ENCODE data around the gene MIER2.

The MIER2 gene

DNA sequence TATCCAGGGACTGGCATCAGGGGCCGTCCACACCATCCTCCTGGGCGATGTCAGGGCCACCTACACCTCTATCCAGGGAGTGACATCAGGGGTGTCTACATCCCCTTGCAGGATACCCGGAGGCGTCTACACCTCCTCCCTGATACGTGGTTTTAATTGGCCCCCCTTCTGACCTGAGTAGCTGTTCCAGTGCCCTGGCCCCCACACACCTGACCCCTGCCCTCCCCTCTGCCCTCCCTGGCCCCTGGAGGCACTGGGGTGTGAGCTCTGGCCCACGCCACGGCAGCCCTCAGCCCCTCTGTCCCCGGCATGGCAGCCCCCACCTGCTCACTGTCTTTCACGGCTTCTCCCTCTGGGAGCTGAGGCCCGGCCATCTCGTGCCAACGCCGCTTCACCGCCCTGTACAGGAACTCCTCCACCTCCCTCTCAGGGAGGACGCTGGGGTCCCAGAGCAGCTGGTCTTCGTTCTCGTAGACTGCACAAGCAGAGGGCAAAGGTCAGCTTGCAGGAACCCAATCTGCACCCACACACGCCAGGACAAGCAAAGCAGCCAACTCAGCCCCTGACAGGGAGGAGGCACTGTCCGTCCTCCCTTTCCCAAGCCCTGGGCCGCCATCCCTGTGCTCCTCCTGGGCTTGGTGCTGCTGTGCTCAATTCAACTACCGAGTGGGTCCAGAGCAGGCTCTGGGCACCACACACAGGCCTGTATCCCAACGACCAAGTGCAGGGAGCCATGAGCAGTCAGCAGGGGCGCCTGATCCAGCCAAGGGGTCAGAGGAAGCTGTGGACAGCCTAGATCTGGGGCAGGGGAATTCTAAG is 31.2 kb downstream of the MIER2 start:
- H3K4me1 ChIP-seq (ENCODE audit: insufficient read depth, low read length), result no peaks in the 10 kb centered on the region
- H3K9me3 ChIP-seq (ENCODE audit: insufficient read depth, low read length, severe bottlenecking), result no peaks in the 10 kb centered on the region
- H3K79me2 ChIP-seq (ENCODE audit: insufficient read depth, low read length), result peaks cover 13% of the 10 kb centered on the region
- peaks cover 34% of the 10 kb centered on the region for H4K20me1 ChIP-seq (ENCODE audit: insufficient read depth, low read length)
- no peaks in the 10 kb centered on the region for H3K27me3 ChIP-seq (ENCODE audit: insufficient read depth, low read length, poor library complexity)
- no peak overlapping the region for H3K4me2 ChIP-seq (ENCODE audit: insufficient read depth, low read length)
- peaks cover 78% of the 10 kb centered on the region for H3K36me3 ChIP-seq (ENCODE audit: insufficient read depth, low read length)
- no peak overlapping the region for H3K27ac ChIP-seq (ENCODE audit: low read length)
- no peak overlapping the region for H3K4me3 ChIP-seq (ENCODE audit: low read depth in 1 of 2, low read length in 2 of 2)
- DNase-seq (no peak), ATAC-seq (ENCODE audit: insufficient read depth, low read depth) (no peak)
- H2AFZ ChIP-seq (ENCODE audit: low read depth, low read length), result no peak overlapping the region
- TF ChIP-seq, protein P1, sequence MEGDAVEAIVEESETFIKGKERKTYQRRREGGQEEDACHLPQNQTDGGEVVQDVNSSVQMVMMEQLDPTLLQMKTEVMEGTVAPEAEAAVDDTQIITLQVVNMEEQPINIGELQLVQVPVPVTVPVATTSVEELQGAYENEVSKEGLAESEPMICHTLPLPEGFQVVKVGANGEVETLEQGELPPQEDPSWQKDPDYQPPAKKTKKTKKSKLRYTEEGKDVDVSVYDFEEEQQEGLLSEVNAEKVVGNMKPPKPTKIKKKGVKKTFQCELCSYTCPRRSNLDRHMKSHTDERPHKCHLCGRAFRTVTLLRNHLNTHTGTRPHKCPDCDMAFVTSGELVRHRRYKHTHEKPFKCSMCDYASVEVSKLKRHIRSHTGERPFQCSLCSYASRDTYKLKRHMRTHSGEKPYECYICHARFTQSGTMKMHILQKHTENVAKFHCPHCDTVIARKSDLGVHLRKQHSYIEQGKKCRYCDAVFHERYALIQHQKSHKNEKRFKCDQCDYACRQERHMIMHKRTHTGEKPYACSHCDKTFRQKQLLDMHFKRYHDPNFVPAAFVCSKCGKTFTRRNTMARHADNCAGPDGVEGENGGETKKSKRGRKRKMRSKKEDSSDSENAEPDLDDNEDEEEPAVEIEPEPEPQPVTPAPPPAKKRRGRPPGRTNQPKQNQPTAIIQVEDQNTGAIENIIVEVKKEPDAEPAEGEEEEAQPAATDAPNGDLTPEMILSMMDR (IDR thresholded peaks at IDR 0.05; ENCODE audit: borderline replicate concordance, extremely low read depth, low read length, poor library complexity, severe bottlenecking), result no peak
- TF ChIP-seq EZH2 (IDR thresholded peaks at IDR 0.05; ENCODE audit: borderline replicate concordance, low read depth, low read length, severe bottlenecking), result no peak
- H3K9ac ChIP-seq (ENCODE audit: low read depth, low read length), result no peak overlapping the region

DNA sequence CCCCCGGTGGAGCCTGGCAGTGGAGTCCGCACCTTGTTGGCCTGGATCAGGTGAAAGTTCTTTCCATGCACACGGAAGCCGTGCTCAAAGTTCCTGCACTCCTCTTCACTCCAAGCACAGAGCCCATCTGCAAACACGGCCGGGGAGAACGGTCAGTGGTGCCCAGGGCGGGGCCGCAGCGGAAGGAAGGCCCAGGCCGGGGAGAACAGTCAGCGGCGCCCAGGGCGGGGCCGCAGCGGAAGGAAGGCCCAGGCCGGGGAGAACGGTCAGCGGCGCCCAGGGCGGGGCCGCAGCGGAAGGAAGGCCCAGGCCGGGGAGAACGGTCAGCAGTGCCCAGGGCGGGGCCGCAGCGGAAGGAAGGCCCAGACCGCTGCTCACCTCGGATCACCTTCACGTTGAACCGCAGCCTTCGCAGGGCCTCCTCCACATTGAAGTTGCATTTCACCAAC is 32.8 kb downstream of the MIER2 start:
- Histone ChIP-seq H2AFZ (ENCODE audit: low read depth, low read length) (no peak overlapping the region), H3K4me3 (ENCODE audit: low read depth in 1 of 2, low read length in 2 of 2) (no peak overlapping the region), H3K4me1 (ENCODE audit: insufficient read depth, low read length) (no peaks in the 10 kb centered on the region), H3K4me2 (ENCODE audit: insufficient read depth, low read length) (no peak overlapping the region), H3K27me3 (ENCODE audit: insufficient read depth, low read length, poor library complexity) (no peaks in the 10 kb centered on the region), H3K79me2 (ENCODE audit: insufficient read depth, low read length) (peaks cover 8% of the 10 kb centered on the region), H3K27ac (ENCODE audit: low read length) (no peak overlapping the region), H3K36me3 (ENCODE audit: insufficient read depth, low read length) (peaks cover 88% of the 10 kb centered on the region), H3K9ac (ENCODE audit: low read depth, low read length) (no peak overlapping the region), H4K20me1 (ENCODE audit: insufficient read depth, low read length) (peaks cover 36% of the 10 kb centered on the region), H3K9me3 (ENCODE audit: insufficient read depth, low read length, severe bottlenecking) (no peaks in the 10 kb centered on the region)
- DNase-seq, result no peak
- TF ChIP-seq, protein P1 (IDR thresholded peaks at IDR 0.05; ENCODE audit: borderline replicate concordance, extremely low read depth, low read length, poor library complexity, severe bottlenecking), result no peak
- TF ChIP-seq EZH2 (IDR thresholded peaks at IDR 0.05; ENCODE audit: borderline replicate concordance, low read depth, low read length, severe bottlenecking), result no peak
- ATAC-seq (ENCODE audit: insufficient read depth, low read depth), result no peak

DNA sequence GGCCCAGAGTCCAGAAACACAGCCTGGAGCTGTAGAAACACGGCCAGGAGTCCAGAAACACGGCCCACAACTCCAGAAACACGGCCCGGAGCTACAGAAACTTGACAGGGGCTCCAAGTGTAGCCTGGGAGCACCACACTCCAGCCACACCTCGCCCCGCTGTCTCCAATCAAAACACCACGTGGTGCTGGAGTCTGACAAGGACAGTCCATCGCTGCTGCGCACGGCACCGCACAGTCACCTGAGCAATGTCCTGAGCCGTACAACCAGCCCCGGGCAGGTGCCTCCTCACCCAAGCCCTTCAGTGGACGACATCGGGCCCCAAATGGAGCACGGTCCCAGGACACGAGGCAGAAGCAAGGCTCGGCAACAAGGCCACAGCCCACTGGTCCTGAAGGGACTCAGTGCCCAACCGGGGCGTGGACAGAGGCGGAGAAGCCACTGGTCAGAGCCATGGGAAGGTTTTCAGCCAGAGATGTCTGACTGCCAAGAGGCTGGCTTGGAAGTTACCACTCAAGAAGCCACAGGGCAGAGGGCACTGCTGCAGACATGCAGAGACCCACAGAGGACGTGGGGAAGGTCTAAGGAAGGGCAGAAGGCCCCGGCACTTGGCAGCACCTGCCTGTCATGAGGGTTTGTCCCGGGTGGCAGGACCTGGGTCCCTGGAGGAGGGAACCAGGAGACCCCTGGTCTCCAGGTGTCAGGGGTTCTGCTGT is 33.7 kb downstream of the MIER2 start:
- H3K36me3 ChIP-seq (ENCODE audit: insufficient read depth, low read length), result peaks cover 90% of the 10 kb centered on the region
- H4K20me1 ChIP-seq (ENCODE audit: insufficient read depth, low read length), result peaks cover 36% of the 10 kb centered on the region
- H2AFZ ChIP-seq (ENCODE audit: low read depth, low read length), result no peak overlapping the region
- H3K27me3 ChIP-seq (ENCODE audit: insufficient read depth, low read length, poor library complexity), result no peaks in the 10 kb centered on the region
- TF ChIP-seq, protein P1 (IDR thresholded peaks at IDR 0.05; ENCODE audit: borderline replicate concordance, extremely low read depth, low read length, poor library complexity, severe bottlenecking), result no peak
- TF ChIP-seq EZH2 (IDR thresholded peaks at IDR 0.05; ENCODE audit: borderline replicate concordance, low read depth, low read length, severe bottlenecking), result no peak
- no peak overlapping the region for H3K4me3 ChIP-seq (ENCODE audit: low read depth in 1 of 2, low read length in 2 of 2)
- DNase-seq, result no peak
- peaks cover 8% of the 10 kb centered on the region for H3K79me2 ChIP-seq (ENCODE audit: insufficient read depth, low read length)
- H3K27ac ChIP-seq (ENCODE audit: low read length), result no peak overlapping the region
- no peak for ATAC-seq (ENCODE audit: insufficient read depth, low read depth)
- no peaks in the 10 kb centered on the region for H3K9me3 ChIP-seq (ENCODE audit: insufficient read depth, low read length, severe bottlenecking)
- no peak overlapping the region for H3K4me2 ChIP-seq (ENCODE audit: insufficient read depth, low read length)
- H3K4me1 ChIP-seq (ENCODE audit: insufficient read depth, low read length), result no peaks in the 10 kb centered on the region
- H3K9ac ChIP-seq (ENCODE audit: low read depth, low read length), result no peak overlapping the region
